Loucy (cell line): ENCODE data around the gene SPINT2.
A peak's percentile ranks its signal among the peaks of the same experiment; 100 is the strongest.
"Not testable (repeated sequence)": the region's sequence is repeated elsewhere in the genome, so short reads cannot be mapped to it uniquely, and the experiment has no call there.

Experiments
- H2AFZ ChIP-seq: fragments of 200-600 bp; sonication (generic); 2 replicates; pipeline ENCODE4 v1.6.0; 2016; ENCODE audit warnings: antibody characterized with exemption, mild to moderate bottlenecking, low read length, moderate library complexity
- H3F3A ChIP-seq: fragments of 200-600 bp; 2 replicates; pipeline ENCODE4 v1.6.0; 2016; ENCODE audit warnings: antibody characterized with exemption, low read depth, mild to moderate bottlenecking
- H3K27me3 ChIP-seq: fragments of 200-600 bp; sonication (generic); 2 replicates; pipeline ENCODE4 v1.6.1; 2014; ENCODE audit warnings: low read length, mild to moderate bottlenecking; ENCODE audit not compliant: insufficient read depth, poor library complexity, severe bottlenecking
- H3K36me3 ChIP-seq: fragments of 200-600 bp; sonication (generic); 2 replicates; pipeline ENCODE4 v1.6.1; 2016; ENCODE audit warnings: low read length; ENCODE audit not compliant: insufficient read depth
- H3K4me1 ChIP-seq: fragments of 200-600 bp; sonication (generic); 2 replicates; pipeline ENCODE4 v1.5.1; 2014; ENCODE audit warnings: low read length, mild to moderate bottlenecking; ENCODE audit not compliant: insufficient read depth, poor library complexity, severe bottlenecking
- H3K4me2 ChIP-seq: fragments of 200-600 bp; sonication (generic); 2 replicates; pipeline ENCODE4 v1.6.0; 2014; ENCODE audit warnings: antibody characterized with exemption, low read length, low read depth, mild to moderate bottlenecking; ENCODE audit not compliant: poor library complexity, severe bottlenecking
- H3K4me3 ChIP-seq: fragments of 200-600 bp; sonication (generic); 2 replicates; pipeline ENCODE4 v1.5.1; 2014; ENCODE audit warnings: low read length, mild to moderate bottlenecking, mixed read lengths; ENCODE audit not compliant: poor library complexity, severe bottlenecking
- H3K79me2 ChIP-seq: fragments of 200-600 bp; sonication (generic); 2 replicates; pipeline ENCODE4 v1.6.1; 2014; ENCODE audit warnings: low read length; ENCODE audit not compliant: insufficient read depth
- H3K9ac ChIP-seq: fragments of 200-600 bp; sonication (generic); 2 replicates; pipeline ENCODE4 v1.6.0; 2014; ENCODE audit warnings: mild to moderate bottlenecking, low read depth, low read length, moderate library complexity; ENCODE audit not compliant: poor library complexity, severe bottlenecking
- H3K9me2 ChIP-seq: fragments of 200-600 bp; sonication (generic); replicated peaks from 2 replicates; pipeline ENCODE4 v1.6.1; 2016; ENCODE audit warnings: low read depth, low read length, mixed read lengths
- H3K9me3 ChIP-seq: fragments of 200-600 bp; sonication (generic); 2 replicates; pipeline ENCODE4 v1.6.1; 2014; ENCODE audit warnings: mild to moderate bottlenecking, antibody characterized with exemption, low read length, low read depth; ENCODE audit not compliant: insufficient read depth
- H4K20me1 ChIP-seq: fragments of 200-600 bp; sonication (generic); 2 replicates; pipeline ENCODE4 v1.6.0; 2014; ENCODE audit warnings: antibody characterized with exemption, low read length, mild to moderate bottlenecking; ENCODE audit not compliant: insufficient read depth, poor library complexity, severe bottlenecking
- CTCF ChIP-seq: fragments of 200-600 bp; sonication (generic); conservative IDR thresholded peaks from 2 replicates; pipeline ENCODE4 v1.5.1; 2014; ENCODE audit warnings: mild to moderate bottlenecking, antibody characterized with exemption, low read length
- EZH2phosphoT487 ChIP-seq: fragments of 200-600 bp; IDR thresholded peaks from 2 replicates; pipeline ENCODE4 v1.6.1; 2018; ENCODE audit warnings: antibody characterized with exemption, mild to moderate bottlenecking, moderate library complexity, borderline replicate concordance

SPINT2 gene

GRCh38 chr19:38253788-38254187 is 10.6 kb upstream of the SPINT2 start:
- TF ChIP-seq EZH2phosphoT487: no peak
- TF ChIP-seq CTCF: no peak
- Histone ChIP-seq H2AFZ (no peak overlapping the region), H3F3A (no peaks in the 10 kb centered on the region), H3K9ac (no peak overlapping the region), H3K9me3 (no peaks in the 10 kb centered on the region), H3K4me3 (no peak overlapping the region), H3K4me1 (peaks cover 25% of the 10 kb centered on the region), H3K27me3 (no peaks in the 10 kb centered on the region), H4K20me1 (no peaks in the 10 kb centered on the region), H3K36me3 (no peaks in the 10 kb centered on the region), H3K9me2 (no peaks in the 10 kb centered on the region), H3K4me2 (no peak overlapping the region), H3K79me2 (no peaks in the 10 kb centered on the region)

- Histone ChIP-seq H3K9ac (peak overlapping the region; percentile 22), H3K27me3 (no peaks in the 10 kb centered on the region), H3K79me2 (no peaks in the 10 kb centered on the region), H3F3A (no peaks in the 10 kb centered on the region), H3K4me1 (peaks cover 25% of the 10 kb centered on the region), H3K9me3 (no peaks in the 10 kb centered on the region), H3K9me2 (no peaks in the 10 kb centered on the region), H3K4me2 (no peak overlapping the region), H3K4me3 (no peak overlapping the region), H4K20me1 (no peaks in the 10 kb centered on the region), H3K36me3 (no peaks in the 10 kb centered on the region), H2AFZ (no peak overlapping the region)
- TF ChIP-seq EZH2phosphoT487: no peak
- no peak for TF ChIP-seq CTCF
Observed at GRCh38 chr19:38255383-38256014, 8.9 kb upstream of the SPINT2 start.

DNA sequence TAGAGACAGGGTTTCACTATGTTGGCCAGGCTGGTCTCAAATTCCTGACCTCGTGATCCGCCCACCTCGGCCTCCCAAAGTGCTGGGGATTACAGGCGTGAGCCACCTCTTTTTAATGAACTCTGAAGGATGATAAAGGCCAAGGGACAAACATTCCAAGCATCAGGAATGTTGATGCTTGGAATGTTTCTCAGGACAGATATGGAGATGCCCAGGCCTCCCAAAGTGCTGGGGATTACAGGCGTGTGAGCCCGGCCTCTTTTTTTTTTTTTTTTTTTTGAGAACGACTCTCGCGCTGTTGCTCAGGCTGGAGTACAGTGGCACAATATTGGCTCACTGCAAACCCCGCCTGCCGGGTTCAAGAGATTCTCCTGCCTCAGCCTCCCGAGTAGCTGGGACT is 2.4 kb upstream of the SPINT2 start:
- Histone ChIP-seq H3F3A (peaks cover 11% of the 10 kb centered on the region), H3K4me1 (peaks cover 24% of the 10 kb centered on the region), H4K20me1 (peaks cover 10% of the 10 kb centered on the region), H3K79me2 (peaks cover 21% of the 10 kb centered on the region)
- not testable (repeated sequence) for H2AFZ ChIP-seq, H3K9ac ChIP-seq, H3K9me3 ChIP-seq, H3K4me2 ChIP-seq, H3K36me3 ChIP-seq, H3K9me2 ChIP-seq, H3K4me3 ChIP-seq, H3K27me3 ChIP-seq
